Measurements from ENCODE around the gene ADORA2B. TPM values are rescaled to one million over a fixed set of nuclear protein-coding genes. Genes with fewer than 3 reads are reported as not detected.

The ADORA2B gene
- polyA plus RNA-seq, 1 of the 3 experiments (the other 2 are of a cell fraction) = 12.6 TPM

DNA sequence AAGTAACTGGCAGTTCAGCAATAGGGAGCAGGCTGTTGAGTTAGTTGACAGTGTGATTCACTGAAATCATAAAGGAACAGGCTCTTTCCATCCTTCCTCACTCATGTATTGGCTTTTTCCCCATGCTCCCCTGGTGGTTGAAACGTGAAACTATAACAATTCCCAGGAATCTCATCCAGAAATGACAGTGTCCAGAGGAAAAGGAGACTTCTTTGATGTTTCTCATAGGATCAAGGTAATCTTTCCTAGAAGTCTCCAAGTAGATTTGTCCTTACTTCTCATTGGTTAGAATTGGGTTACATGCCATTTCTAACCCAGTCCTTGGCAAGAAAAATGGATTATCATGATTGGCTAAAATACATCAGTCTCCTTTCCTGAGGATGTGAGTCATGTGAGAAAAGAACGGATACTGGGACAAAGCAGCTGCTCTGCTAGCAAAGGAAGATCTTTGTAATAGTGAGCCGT lies 69.0 kb downstream of the ADORA2B start:
- H4K20me1 ChIP-seq (ENCODE audit: insufficient read depth) = peaks cover 3% of the 10 kb centered on the region; the same call in 1 of the 2 replicates
- peak; percentile 50 for DNase-seq
- H3K27me3 ChIP-seq (ENCODE audit: insufficient read depth) = no peaks in the 10 kb centered on the region
- H3K79me2 ChIP-seq (ENCODE audit: insufficient read depth) = peaks cover 71% of the 10 kb centered on the region
- H3K9me2 ChIP-seq = no peaks in the 10 kb centered on the region
- H2AFZ ChIP-seq (ENCODE audit: low read depth) = no peak overlapping the region
- no peak overlapping the region for H3K4me3 ChIP-seq (ENCODE audit: low read depth in 2 of 2, low read length in 1 of 2)
- H3K9me3 ChIP-seq = no peaks in the 10 kb centered on the region
- H3K27ac ChIP-seq (ENCODE audit: low read depth in 2 of 2, low read length in 1 of 2) = peak overlapping the region; percentile 20 to 91; a peak in 3 of 4 replicates
- H3F3A ChIP-seq (replicated peaks; ENCODE audit: insufficient read depth) = peaks cover 54% of the 10 kb centered on the region
- H3K36me3 ChIP-seq (replicated peaks in 1 of 2; ENCODE audit: control insufficient read depth in 1 of 2, insufficient read depth in 2 of 2, low read length in 1 of 2) = peaks cover 40 to 57% of the 10 kb centered on the region in 2 experiments
- peak overlapping the region; percentile 10; the same call in 1 of the 2 replicates for H3K9ac ChIP-seq
- H3K4me1 ChIP-seq (ENCODE audit: control insufficient read depth in 1 of 2, insufficient read depth in 2 of 2, low read depth in 1 of 2, low read length in 1 of 2) = peaks cover 0 to 20% of the 10 kb centered on the region in 2 experiments; a peak in 2 of 4 replicates
- ChIA-PET POLR2A (no interaction called here), CTCF (interaction anchor here (0.5 to 3.7 kb wide), 9 partner anchors 9 to 69 kb away, joined by 3 to 18 read pairs (median 5); partner anchors contain the start of genes ADORA2B, TTC19 and ZSWIM7)
- 8% methylated on average over 3 of the region's 3 CpGs for WGBS (ENCODE audit: low lambda C conversion rate)
- peak overlapping the region; percentile 48; the same call in 1 of the 2 replicates for H3K4me2 ChIP-seq
- TF ChIP-seq ELF1 (IDR thresholded peaks at IDR 0.05) (no peak), SMC3 (IDR thresholded peaks at IDR 0.05; ENCODE audit: low read depth, low read length) (peak; percentile 6; the same call in 1 of the 2 replicates), RXRA (IDR thresholded peaks at IDR 0.05; ENCODE audit: borderline replicate concordance, low read depth) (no peak), SIN3A (IDR thresholded peaks at IDR 0.05; ENCODE audit: borderline replicate concordance, low read depth, low read length) (no peak), JUND (IDR thresholded peaks at IDR 0.05) (peak; percentile 26; the same call in 1 of the 2 replicates), RAD21 (IDR thresholded peaks at IDR 0.05; ENCODE audit: low read length) (no peak), YY1 (IDR thresholded peaks at IDR 0.05; ENCODE audit: low read depth) (no peak), ZBTB33 (IDR thresholded peaks at IDR 0.05; ENCODE audit: borderline replicate concordance, low read depth) (no peak), USF1 (IDR thresholded peaks at IDR 0.05; ENCODE audit: borderline replicate concordance, low read depth) (no peak), FOXJ3 (CRISPR knock-in tag; IDR thresholded peaks at IDR 0.05) (no peak), NRF1 (IDR thresholded peaks at IDR 0.05; ENCODE audit: low read depth, low read length) (no peak), FOSL2 (IDR thresholded peaks at IDR 0.05; ENCODE audit: borderline replicate concordance, low read depth) (peak; percentile 44; the same call in 1 of the 2 replicates), NFIC (IDR thresholded peaks at IDR 0.05; ENCODE audit: borderline replicate concordance) (no peak), RFX5 (IDR thresholded peaks at IDR 0.05; ENCODE audit: low read length) (no peak), TAF1 (IDR thresholded peaks at IDR 0.05; ENCODE audit: borderline replicate concordance, low read depth, low read length) (no peak), TCF12 (IDR thresholded peaks at IDR 0.05) (no peak), MEF2A (IDR thresholded peaks at IDR 0.05; ENCODE audit: borderline replicate concordance, low read depth) (no peak), USF2 (IDR thresholded peaks at IDR 0.05; ENCODE audit: borderline replicate concordance, low read depth, low read length) (no peak), GABPA (IDR thresholded peaks at IDR 0.05; ENCODE audit: low read depth) (no peak), POLR2AphosphoS5 (IDR thresholded peaks at IDR 0.05; ENCODE audit: low read depth, low read length) (peak; percentile 38; the same call in 1 of the 2 replicates), FOXM1 (IDR thresholded peaks at IDR 0.05; ENCODE audit: low read depth) (no peak), CHD2 (IDR thresholded peaks at IDR 0.05; ENCODE audit: low read length, partially characterized antibody) (no peak)
- TF ChIP-seq, protein P1, sequence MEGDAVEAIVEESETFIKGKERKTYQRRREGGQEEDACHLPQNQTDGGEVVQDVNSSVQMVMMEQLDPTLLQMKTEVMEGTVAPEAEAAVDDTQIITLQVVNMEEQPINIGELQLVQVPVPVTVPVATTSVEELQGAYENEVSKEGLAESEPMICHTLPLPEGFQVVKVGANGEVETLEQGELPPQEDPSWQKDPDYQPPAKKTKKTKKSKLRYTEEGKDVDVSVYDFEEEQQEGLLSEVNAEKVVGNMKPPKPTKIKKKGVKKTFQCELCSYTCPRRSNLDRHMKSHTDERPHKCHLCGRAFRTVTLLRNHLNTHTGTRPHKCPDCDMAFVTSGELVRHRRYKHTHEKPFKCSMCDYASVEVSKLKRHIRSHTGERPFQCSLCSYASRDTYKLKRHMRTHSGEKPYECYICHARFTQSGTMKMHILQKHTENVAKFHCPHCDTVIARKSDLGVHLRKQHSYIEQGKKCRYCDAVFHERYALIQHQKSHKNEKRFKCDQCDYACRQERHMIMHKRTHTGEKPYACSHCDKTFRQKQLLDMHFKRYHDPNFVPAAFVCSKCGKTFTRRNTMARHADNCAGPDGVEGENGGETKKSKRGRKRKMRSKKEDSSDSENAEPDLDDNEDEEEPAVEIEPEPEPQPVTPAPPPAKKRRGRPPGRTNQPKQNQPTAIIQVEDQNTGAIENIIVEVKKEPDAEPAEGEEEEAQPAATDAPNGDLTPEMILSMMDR (IDR thresholded peaks at IDR 0.05) = peak; percentile 67
- TF ChIP-seq, protein P2, sequence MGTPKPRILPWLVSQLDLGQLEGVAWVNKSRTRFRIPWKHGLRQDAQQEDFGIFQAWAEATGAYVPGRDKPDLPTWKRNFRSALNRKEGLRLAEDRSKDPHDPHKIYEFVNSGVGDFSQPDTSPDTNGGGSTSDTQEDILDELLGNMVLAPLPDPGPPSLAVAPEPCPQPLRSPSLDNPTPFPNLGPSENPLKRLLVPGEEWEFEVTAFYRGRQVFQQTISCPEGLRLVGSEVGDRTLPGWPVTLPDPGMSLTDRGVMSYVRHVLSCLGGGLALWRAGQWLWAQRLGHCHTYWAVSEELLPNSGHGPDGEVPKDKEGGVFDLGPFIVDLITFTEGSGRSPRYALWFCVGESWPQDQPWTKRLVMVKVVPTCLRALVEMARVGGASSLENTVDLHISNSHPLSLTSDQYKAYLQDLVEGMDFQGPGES (IDR thresholded peaks at IDR 0.05; ENCODE audit: low read depth, low read length) = no peak
- TF ChIP-seq, protein P3, sequence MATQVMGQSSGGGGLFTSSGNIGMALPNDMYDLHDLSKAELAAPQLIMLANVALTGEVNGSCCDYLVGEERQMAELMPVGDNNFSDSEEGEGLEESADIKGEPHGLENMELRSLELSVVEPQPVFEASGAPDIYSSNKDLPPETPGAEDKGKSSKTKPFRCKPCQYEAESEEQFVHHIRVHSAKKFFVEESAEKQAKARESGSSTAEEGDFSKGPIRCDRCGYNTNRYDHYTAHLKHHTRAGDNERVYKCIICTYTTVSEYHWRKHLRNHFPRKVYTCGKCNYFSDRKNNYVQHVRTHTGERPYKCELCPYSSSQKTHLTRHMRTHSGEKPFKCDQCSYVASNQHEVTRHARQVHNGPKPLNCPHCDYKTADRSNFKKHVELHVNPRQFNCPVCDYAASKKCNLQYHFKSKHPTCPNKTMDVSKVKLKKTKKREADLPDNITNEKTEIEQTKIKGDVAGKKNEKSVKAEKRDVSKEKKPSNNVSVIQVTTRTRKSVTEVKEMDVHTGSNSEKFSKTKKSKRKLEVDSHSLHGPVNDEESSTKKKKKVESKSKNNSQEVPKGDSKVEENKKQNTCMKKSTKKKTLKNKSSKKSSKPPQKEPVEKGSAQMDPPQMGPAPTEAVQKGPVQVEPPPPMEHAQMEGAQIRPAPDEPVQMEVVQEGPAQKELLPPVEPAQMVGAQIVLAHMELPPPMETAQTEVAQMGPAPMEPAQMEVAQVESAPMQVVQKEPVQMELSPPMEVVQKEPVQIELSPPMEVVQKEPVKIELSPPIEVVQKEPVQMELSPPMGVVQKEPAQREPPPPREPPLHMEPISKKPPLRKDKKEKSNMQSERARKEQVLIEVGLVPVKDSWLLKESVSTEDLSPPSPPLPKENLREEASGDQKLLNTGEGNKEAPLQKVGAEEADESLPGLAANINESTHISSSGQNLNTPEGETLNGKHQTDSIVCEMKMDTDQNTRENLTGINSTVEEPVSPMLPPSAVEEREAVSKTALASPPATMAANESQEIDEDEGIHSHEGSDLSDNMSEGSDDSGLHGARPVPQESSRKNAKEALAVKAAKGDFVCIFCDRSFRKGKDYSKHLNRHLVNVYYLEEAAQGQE (IDR thresholded peaks at IDR 0.05; ENCODE audit: low read depth, low read length) = no peak
